Chondrocyte (in vitro differentiated cells): ENCODE measurements around the gene MAFG. TPM values are rescaled to one million over a fixed set of nuclear protein-coding genes. Genes with fewer than 3 reads are reported as not detected.

ENCODE experiments used
- DNase-seq: peaks from one replicate; pipeline ENCODE4 v3.0.0; 2021; ENCODE audit warnings: mixed read lengths, low spot score
- H3K27ac Mint-ChIP-seq: one replicate; pipeline ENCODE4 v1.8.0; 2021; ENCODE audit warnings: mild to moderate bottlenecking, moderate library complexity, mixed read lengths; ENCODE audit not compliant: unreplicated experiment
- H3K27me3 Mint-ChIP-seq: 2 replicates; pipeline ENCODE4 v1.8.0; 2021; ENCODE audit warnings: low read depth, mixed read lengths
- H3K36me3 Mint-ChIP-seq: 2 replicates; pipeline ENCODE4 v1.8.0; 2021; ENCODE audit warnings: low read depth, mixed read lengths
- H3K4me1 Mint-ChIP-seq: 2 replicates; pipeline ENCODE4 v1.8.0; 2021; ENCODE audit warnings: low read depth, mild to moderate bottlenecking, mixed read lengths
- H3K4me3 Mint-ChIP-seq: one replicate; pipeline ENCODE4 v1.8.0; 2021; ENCODE audit warnings: mild to moderate bottlenecking, moderate library complexity, mixed read lengths; ENCODE audit not compliant: unreplicated experiment
- H3K9me3 Mint-ChIP-seq: 2 replicates; pipeline ENCODE4 v1.8.0; 2021; ENCODE audit warnings: low read depth, mixed read lengths
- CTCF ChIP-seq: fragments of 200-600 bp; sonication (generic); IDR thresholded peaks from 2 replicates; pipeline ENCODE4 v1.5.0; 2021; ENCODE audit warnings: antibody characterized with exemption, mild to moderate bottlenecking, moderate library complexity
- total RNA-seq: library from RNA; stranded (reverse); gene quantifications from 3 replicates; pipeline ENCODE4 v1.2.1, GENCODE V29; 2021

MAFG gene
- total RNA-seq, 1 donor from 2014 or later, result 38.1 TPM

- Mint-ChIP-seq H3K4me3 (no peak overlapping the region), H3K36me3 (no peaks in the 10 kb centered on the region), H3K9me3 (no peaks in the 10 kb centered on the region), H3K27ac (no peak overlapping the region), H3K27me3 (peaks cover 30% of the 10 kb centered on the region), H3K4me1 (peaks cover 4% of the 10 kb centered on the region)
- no peak for DNase-seq
- peak; percentile 86 for TF ChIP-seq CTCF
Observed at GRCh38 chr17:81959362-81960129, 32.0 kb upstream of the MAFG start.

DNA sequence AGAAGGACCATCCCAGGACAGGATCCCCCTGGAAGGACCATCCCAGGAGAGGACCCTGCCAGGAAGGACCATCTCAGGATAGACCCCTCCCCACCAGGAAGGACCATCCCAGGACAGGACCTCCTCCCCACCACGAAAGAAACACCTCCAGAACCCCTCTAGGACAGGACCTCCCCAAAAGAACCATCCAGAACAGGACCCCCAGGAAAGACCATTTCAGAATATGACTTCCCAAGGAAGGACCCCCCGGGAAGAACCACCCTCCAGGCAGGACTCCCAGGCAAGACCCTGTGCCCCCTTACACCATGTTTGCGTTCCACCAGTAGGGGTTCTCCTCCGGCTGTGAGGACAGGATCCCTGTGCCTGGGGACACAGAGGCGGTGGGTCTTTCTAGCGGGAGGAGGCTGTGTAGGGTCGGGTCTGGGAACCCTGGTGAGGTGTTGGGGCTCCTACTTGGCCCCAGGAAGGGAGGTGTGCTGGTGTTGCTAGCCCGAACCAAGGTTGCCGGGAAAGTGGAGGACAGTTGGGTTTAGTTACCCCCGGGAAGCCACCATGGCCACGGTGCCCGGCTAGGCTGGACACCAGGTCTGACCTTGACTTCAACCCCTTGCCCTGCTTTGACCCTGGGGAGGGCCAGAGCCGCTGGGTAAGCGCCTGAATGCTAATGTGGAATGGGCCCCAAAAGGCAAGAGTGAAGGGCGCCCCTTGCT, 31.3 kb upstream of the MAFG start:
- Mint-ChIP-seq H3K36me3 (no peaks in the 10 kb centered on the region), H3K4me3 (no peak overlapping the region), H3K9me3 (no peaks in the 10 kb centered on the region), H3K4me1 (peaks cover 4% of the 10 kb centered on the region), H3K27ac (no peak overlapping the region), H3K27me3 (peaks cover 23% of the 10 kb centered on the region)
- no peak for DNase-seq
- TF ChIP-seq CTCF, result no peak

GRCh38 chr17:81957691-81958432, 30.3 kb upstream of the MAFG start:
- Mint-ChIP-seq H3K9me3 (no peaks in the 10 kb centered on the region), H3K27me3 (peaks cover 18% of the 10 kb centered on the region), H3K36me3 (no peaks in the 10 kb centered on the region), H3K4me3 (no peak overlapping the region), H3K27ac (no peak overlapping the region), H3K4me1 (peaks cover 4% of the 10 kb centered on the region)
- no peak for TF ChIP-seq CTCF
- peak; percentile 92 for DNase-seq

GRCh38 chr17:81956607-81957589, 29.4 kb upstream of the MAFG start:
- no peak overlapping the region for H3K4me3 Mint-ChIP-seq
- H3K36me3 Mint-ChIP-seq, result no peaks in the 10 kb centered on the region
- H3K27me3 Mint-ChIP-seq, result peaks cover 14% of the 10 kb centered on the region
- H3K9me3 Mint-ChIP-seq, result no peaks in the 10 kb centered on the region
- H3K4me1 Mint-ChIP-seq, result peaks cover 4% of the 10 kb centered on the region
- TF ChIP-seq CTCF, result no peak
- DNase-seq, result no peak
- H3K27ac Mint-ChIP-seq, result no peak overlapping the region
